ENCODE data around the gene CCDC12.

- TF ChIP-seq OSR1 (CRISPR knock-in tag; IDR thresholded peaks at IDR 0.05): no peak
- TF ChIP-seq ZC3H10 (CRISPR knock-in tag; IDR thresholded peaks at IDR 0.05): no peak
- no peak for TF ChIP-seq CREB5 (CRISPR knock-in tag; IDR thresholded peaks at IDR 0.05; ENCODE audit: low read depth)
- no peak for TF ChIP-seq PPARA (CRISPR knock-in tag; IDR thresholded peaks at IDR 0.05; ENCODE audit: borderline replicate concordance)
- no peak for TF ChIP-seq ARNTL (CRISPR knock-in tag; IDR thresholded peaks at IDR 0.05; ENCODE audit: borderline replicate concordance, low read depth)
- TF ChIP-seq CSDC2 (CRISPR knock-in tag; IDR thresholded peaks at IDR 0.05): no peak
These were observed 26.5 kb upstream of the CCDC12 start for GRCh38 chr3:47003056-47003410.

Data from SK-N-SH treated with all-trans-retinoic acid at 6 μM for 48 hours (cell line).